ENCODE data around the gene WDFY4.

The WDFY4 gene

DNA sequence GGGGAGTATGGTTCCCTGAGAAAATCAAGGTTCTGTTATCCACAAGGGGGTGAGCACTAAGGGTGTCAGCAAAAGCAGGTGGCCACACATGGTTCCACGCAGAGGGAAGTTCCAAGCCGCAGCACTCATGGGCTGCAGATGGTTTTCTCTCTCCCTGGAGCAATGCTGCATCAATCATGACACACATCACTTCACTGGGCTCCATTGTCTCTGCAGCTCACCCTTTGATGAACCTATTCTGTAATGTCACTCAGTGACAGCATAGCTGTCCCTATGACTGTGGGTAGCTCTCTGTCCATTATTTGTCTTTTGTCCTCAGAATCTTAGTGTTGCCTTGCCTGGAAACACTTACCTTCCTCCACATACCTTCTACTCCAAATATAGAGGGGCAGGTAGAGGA lies 220.2 kb downstream of the WDFY4 start:
- WGBS (ENCODE audit: extremely low coverage, insufficient coverage, low lambda C conversion rate), result no CpG with 5 or more reads among the region's 2 CpGs
- no peak for DNase-seq

DNA sequence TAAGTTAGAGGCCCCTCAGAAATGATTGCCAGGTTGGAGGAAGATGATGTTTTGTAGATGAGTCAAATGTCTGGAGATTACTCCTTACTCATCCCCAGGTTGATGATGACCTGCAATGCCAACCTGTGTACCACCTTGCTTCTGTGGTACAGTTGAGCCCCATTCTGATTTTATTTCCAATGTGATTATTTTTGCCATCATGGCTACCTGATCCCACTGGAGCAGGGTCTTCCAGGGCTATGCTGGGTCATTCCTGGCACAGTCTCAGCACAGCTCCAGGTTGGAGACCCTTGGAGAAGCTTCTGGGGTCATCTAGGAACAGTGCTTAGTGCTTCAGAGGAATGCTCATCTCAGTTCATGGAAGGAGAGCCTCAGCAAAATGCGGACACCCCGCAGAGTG lies 220.6 kb downstream of the WDFY4 start:
- Histone ChIP-seq H2BK15ac (replicated peaks; ENCODE audit: low read depth) (no peak overlapping the region), H3K4ac (ENCODE audit: low read depth, low read length) (no peak overlapping the region), H2AK5ac (ENCODE audit: low read length) (no peak overlapping the region), H2BK5ac (ENCODE audit: low read length) (no peak overlapping the region), H3K23ac (ENCODE audit: low read length) (no peak overlapping the region), H3K27ac (ENCODE audit: low read depth, low read length) (no peak overlapping the region), H3K56ac (ENCODE audit: low read length) (no peak overlapping the region), H4K8ac (ENCODE audit: low read depth, low read length) (no peak overlapping the region), H4K5ac (ENCODE audit: low read length) (no peak overlapping the region), H3K4me2 (ENCODE audit: low read length) (no peak overlapping the region), H3K4me1 (ENCODE audit: control insufficient read depth, low read depth, low read length) (no peaks in the 10 kb centered on the region), H3K27me3 (ENCODE audit: insufficient read depth, low read length, poor library complexity) (no peaks in the 10 kb centered on the region), H3K9ac (ENCODE audit: low read length) (no peak overlapping the region), H3K79me2 (ENCODE audit: control insufficient read depth, insufficient read depth, low read length) (no peaks in the 10 kb centered on the region), H3K4me3 (ENCODE audit: low read length) (no peak overlapping the region), H3K36me3 (ENCODE audit: control insufficient read depth, insufficient read depth, low read length) (no peaks in the 10 kb centered on the region), H2BK120ac (ENCODE audit: low read depth, low read length) (no peak overlapping the region), H3K79me1 (ENCODE audit: low read length) (no peaks in the 10 kb centered on the region), H3K18ac (ENCODE audit: low read length) (no peak overlapping the region)
- no peak for DNase-seq
- WGBS (ENCODE audit: extremely low coverage, insufficient coverage, low lambda C conversion rate), result no CpG with 5 or more reads among the region's 2 CpGs

More for the DNA sequence above, 220.2 kb downstream of the WDFY4 start:
- H3K27me3 ChIP-seq (ENCODE audit: insufficient read depth, low read length, poor library complexity), result no peaks in the 10 kb centered on the region
- H3K4me3 ChIP-seq (ENCODE audit: low read length), result no peak overlapping the region
- H3K79me1 ChIP-seq (ENCODE audit: low read length), result no peaks in the 10 kb centered on the region
- H3K36me3 ChIP-seq (ENCODE audit: control insufficient read depth, insufficient read depth, low read length), result no peaks in the 10 kb centered on the region
- no peak overlapping the region for H3K4ac ChIP-seq (ENCODE audit: low read depth, low read length)
- H3K79me2 ChIP-seq (ENCODE audit: control insufficient read depth, insufficient read depth, low read length), result no peaks in the 10 kb centered on the region
- H3K4me2 ChIP-seq (ENCODE audit: low read length), result no peak overlapping the region
- no peak overlapping the region for H3K18ac ChIP-seq (ENCODE audit: low read length)
- H3K9ac ChIP-seq (ENCODE audit: low read length), result no peak overlapping the region
- H2BK5ac ChIP-seq (ENCODE audit: low read length), result no peak overlapping the region
- H2BK15ac ChIP-seq (replicated peaks; ENCODE audit: low read depth), result no peak overlapping the region
- H3K56ac ChIP-seq (ENCODE audit: low read length), result no peak overlapping the region
- H2AK5ac ChIP-seq (ENCODE audit: low read length), result no peak overlapping the region
- no peak overlapping the region for H4K8ac ChIP-seq (ENCODE audit: low read depth, low read length)
- H3K23ac ChIP-seq (ENCODE audit: low read length), result no peak overlapping the region
- no peaks in the 10 kb centered on the region for H3K4me1 ChIP-seq (ENCODE audit: control insufficient read depth, low read depth, low read length)
- no peak overlapping the region for H2BK120ac ChIP-seq (ENCODE audit: low read depth, low read length)
- no peak overlapping the region for H4K5ac ChIP-seq (ENCODE audit: low read length)
- no peak overlapping the region for H3K27ac ChIP-seq (ENCODE audit: low read depth, low read length)

DNA sequence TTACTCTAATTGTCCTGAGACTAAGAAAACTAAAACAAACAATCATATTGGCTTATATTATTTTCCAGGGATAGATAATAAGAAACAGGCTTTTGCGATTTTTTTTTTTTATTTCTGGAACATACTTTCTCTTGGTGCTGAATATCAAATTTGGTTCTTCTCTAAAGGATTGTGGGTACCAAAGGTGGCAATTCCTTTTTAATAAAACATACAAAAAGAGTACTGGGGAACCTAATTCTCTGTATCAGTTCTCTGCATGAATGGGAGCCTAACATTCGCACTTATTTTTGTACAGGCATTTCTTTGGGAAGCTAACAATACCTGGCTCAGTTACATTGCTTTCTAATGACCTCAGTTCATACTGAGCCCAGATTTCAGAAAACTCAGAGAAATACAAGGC lies 222.2 kb downstream of the WDFY4 start:
- Histone ChIP-seq H4K5ac (ENCODE audit: low read length) (no peak overlapping the region), H3K23ac (ENCODE audit: low read length) (no peak overlapping the region), H3K4me2 (ENCODE audit: low read length) (no peak overlapping the region), H3K4me3 (ENCODE audit: low read length) (no peak overlapping the region), H2BK5ac (ENCODE audit: low read length) (no peak overlapping the region), H3K27ac (ENCODE audit: low read depth, low read length) (no peak overlapping the region), H3K18ac (ENCODE audit: low read length) (no peak overlapping the region), H3K4ac (ENCODE audit: low read depth, low read length) (no peak overlapping the region), H2BK15ac (replicated peaks; ENCODE audit: low read depth) (no peak overlapping the region), H2BK120ac (ENCODE audit: low read depth, low read length) (no peak overlapping the region), H3K36me3 (ENCODE audit: control insufficient read depth, insufficient read depth, low read length) (no peaks in the 10 kb centered on the region), H3K56ac (ENCODE audit: low read length) (no peak overlapping the region), H2AK5ac (ENCODE audit: low read length) (no peak overlapping the region), H3K27me3 (ENCODE audit: insufficient read depth, low read length, poor library complexity) (no peaks in the 10 kb centered on the region), H4K8ac (ENCODE audit: low read depth, low read length) (no peak overlapping the region), H3K4me1 (ENCODE audit: control insufficient read depth, low read depth, low read length) (no peaks in the 10 kb centered on the region), H3K9ac (ENCODE audit: low read length) (no peak overlapping the region), H3K79me2 (ENCODE audit: control insufficient read depth, insufficient read depth, low read length) (no peaks in the 10 kb centered on the region), H3K79me1 (ENCODE audit: low read length) (no peaks in the 10 kb centered on the region)
- WGBS (ENCODE audit: extremely low coverage, insufficient coverage, low lambda C conversion rate), result no CpG with 5 or more reads among the region's 2 CpGs
- DNase-seq, result no peak

DNA sequence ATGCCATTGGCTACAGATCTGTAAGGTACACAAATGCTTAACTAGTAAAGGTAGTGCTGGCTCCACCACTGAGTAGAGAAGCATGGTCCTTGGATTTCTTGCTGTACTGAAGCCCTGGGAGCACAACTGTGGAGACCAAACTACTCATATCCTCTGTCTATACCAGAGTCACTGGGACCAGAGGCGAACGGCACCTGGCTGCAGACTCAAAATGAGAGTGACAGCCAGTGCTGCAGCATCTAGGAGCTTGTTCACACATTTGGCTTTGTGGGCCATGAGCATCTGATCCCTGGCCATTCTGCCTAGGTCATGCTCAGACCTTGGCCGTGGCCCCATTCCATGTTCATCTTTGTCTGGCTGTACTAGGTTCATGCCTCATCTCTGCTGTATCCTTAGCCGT lies 223.1 kb downstream of the WDFY4 start:
- H4K8ac ChIP-seq (ENCODE audit: low read depth, low read length), result no peak overlapping the region
- WGBS (ENCODE audit: extremely low coverage, insufficient coverage, low lambda C conversion rate), result no CpG with 5 or more reads among the region's 4 CpGs
- no peak overlapping the region for H4K5ac ChIP-seq (ENCODE audit: low read length)
- no peak overlapping the region for H2AK5ac ChIP-seq (ENCODE audit: low read length)
- no peak overlapping the region for H2BK120ac ChIP-seq (ENCODE audit: low read depth, low read length)
- no peaks in the 10 kb centered on the region for H3K79me2 ChIP-seq (ENCODE audit: control insufficient read depth, insufficient read depth, low read length)
- no peak overlapping the region for H2BK15ac ChIP-seq (replicated peaks; ENCODE audit: low read depth)
- DNase-seq, result no peak
- no peak overlapping the region for H3K18ac ChIP-seq (ENCODE audit: low read length)
- no peaks in the 10 kb centered on the region for H3K4me1 ChIP-seq (ENCODE audit: control insufficient read depth, low read depth, low read length)
- H3K4me2 ChIP-seq (ENCODE audit: low read length), result no peak overlapping the region
- no peak overlapping the region for H2BK5ac ChIP-seq (ENCODE audit: low read length)
- H3K56ac ChIP-seq (ENCODE audit: low read length), result no peak overlapping the region
- H3K4me3 ChIP-seq (ENCODE audit: low read length), result no peak overlapping the region
- H3K27ac ChIP-seq (ENCODE audit: low read depth, low read length), result no peak overlapping the region
- no peak overlapping the region for H3K23ac ChIP-seq (ENCODE audit: low read length)
- no peaks in the 10 kb centered on the region for H3K79me1 ChIP-seq (ENCODE audit: low read length)
- no peaks in the 10 kb centered on the region for H3K27me3 ChIP-seq (ENCODE audit: insufficient read depth, low read length, poor library complexity)
- H3K36me3 ChIP-seq (ENCODE audit: control insufficient read depth, insufficient read depth, low read length), result no peaks in the 10 kb centered on the region
- no peak overlapping the region for H3K9ac ChIP-seq (ENCODE audit: low read length)
- H3K4ac ChIP-seq (ENCODE audit: low read depth, low read length), result no peak overlapping the region

- Histone ChIP-seq H2AK5ac (ENCODE audit: low read length) (no peak overlapping the region), H3K79me2 (ENCODE audit: control insufficient read depth, insufficient read depth, low read length) (no peaks in the 10 kb centered on the region), H2BK120ac (ENCODE audit: low read depth, low read length) (no peak overlapping the region), H3K4me3 (ENCODE audit: low read length) (no peak overlapping the region), H3K23ac (ENCODE audit: low read length) (no peak overlapping the region), H4K8ac (ENCODE audit: low read depth, low read length) (no peak overlapping the region), H3K9ac (ENCODE audit: low read length) (no peak overlapping the region), H3K56ac (ENCODE audit: low read length) (no peak overlapping the region), H3K4me2 (ENCODE audit: low read length) (no peak overlapping the region), H2BK15ac (replicated peaks; ENCODE audit: low read depth) (no peak overlapping the region), H3K4me1 (ENCODE audit: control insufficient read depth, low read depth, low read length) (no peaks in the 10 kb centered on the region), H4K5ac (ENCODE audit: low read length) (no peak overlapping the region), H3K4ac (ENCODE audit: low read depth, low read length) (no peak overlapping the region), H3K27me3 (ENCODE audit: insufficient read depth, low read length, poor library complexity) (no peaks in the 10 kb centered on the region), H3K79me1 (ENCODE audit: low read length) (no peaks in the 10 kb centered on the region), H2BK5ac (ENCODE audit: low read length) (no peak overlapping the region), H3K18ac (ENCODE audit: low read length) (no peak overlapping the region), H3K27ac (ENCODE audit: low read depth, low read length) (no peak overlapping the region), H3K36me3 (ENCODE audit: control insufficient read depth, insufficient read depth, low read length) (no peaks in the 10 kb centered on the region)
- no peak for DNase-seq
- WGBS (ENCODE audit: extremely low coverage, insufficient coverage, low lambda C conversion rate), result no CpG with 5 or more reads among the region's 5 CpGs
These were observed 225.9 kb downstream of the WDFY4 start for GRCh38 chr10:48910548-48910947.

DNA sequence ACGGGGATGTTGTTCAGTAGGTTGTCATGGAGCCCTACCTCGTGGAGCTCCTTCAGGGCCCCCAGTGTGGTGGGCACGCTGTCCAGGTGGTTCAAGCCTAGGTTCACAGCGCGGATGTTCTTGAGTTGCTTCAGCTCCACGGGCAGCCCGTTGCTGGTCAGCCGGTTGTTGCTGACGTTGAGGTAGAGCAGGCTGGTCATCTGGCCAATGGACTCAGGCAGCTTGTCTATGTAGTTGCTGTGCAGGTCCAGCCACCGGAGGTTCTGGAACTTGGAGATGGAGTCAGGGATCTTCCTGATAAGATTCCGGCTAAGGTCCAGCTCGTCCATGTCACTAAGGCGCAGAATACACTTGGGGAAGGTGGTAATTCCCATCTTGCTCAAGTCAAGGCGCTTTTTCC lies 229.0 kb downstream of the WDFY4 start:
- Histone ChIP-seq H3K4me2 (ENCODE audit: low read length) (no peak overlapping the region), H3K36me3 (ENCODE audit: control insufficient read depth, insufficient read depth, low read length) (no peaks in the 10 kb centered on the region), H3K4me3 (ENCODE audit: low read length) (no peak overlapping the region), H3K27me3 (ENCODE audit: insufficient read depth, low read length, poor library complexity) (no peaks in the 10 kb centered on the region), H3K27ac (ENCODE audit: low read depth, low read length) (no peak overlapping the region), H2BK120ac (ENCODE audit: low read depth, low read length) (no peak overlapping the region), H3K56ac (ENCODE audit: low read length) (no peak overlapping the region), H3K4ac (ENCODE audit: low read depth, low read length) (no peak overlapping the region), H4K8ac (ENCODE audit: low read depth, low read length) (no peak overlapping the region), H2BK15ac (replicated peaks; ENCODE audit: low read depth) (no peak overlapping the region), H3K4me1 (ENCODE audit: control insufficient read depth, low read depth, low read length) (no peaks in the 10 kb centered on the region), H4K5ac (ENCODE audit: low read length) (no peak overlapping the region), H3K79me1 (ENCODE audit: low read length) (no peaks in the 10 kb centered on the region), H3K9ac (ENCODE audit: low read length) (no peak overlapping the region), H2BK5ac (ENCODE audit: low read length) (no peak overlapping the region), H3K23ac (ENCODE audit: low read length) (no peak overlapping the region), H3K79me2 (ENCODE audit: control insufficient read depth, insufficient read depth, low read length) (no peaks in the 10 kb centered on the region), H3K18ac (ENCODE audit: low read length) (no peak overlapping the region), H2AK5ac (ENCODE audit: low read length) (no peak overlapping the region)
- no CpG with 5 or more reads among the region's 14 CpGs for WGBS (ENCODE audit: extremely low coverage, insufficient coverage, low lambda C conversion rate)
- no peak for DNase-seq

Measured in mesendoderm (in vitro differentiated cells).